IPS-18a (cell line): ENCODE results near the gene STAG1.
"Not testable (repeated sequence)": the region's sequence is repeated elsewhere in the genome, so short reads cannot be mapped to it uniquely, and the experiment has no call there.

Experiments
- H3K27ac ChIP-seq: one replicate; pipeline ENCODE4 v1.5.1; 2013; ENCODE audit warnings: low read length
- H3K27me3 ChIP-seq: one replicate; pipeline ENCODE4 v1.6.1; 2013; ENCODE audit warnings: mild to moderate bottlenecking, low read length; ENCODE audit not compliant: control insufficient read depth, insufficient read depth
- H3K36me3 ChIP-seq: one replicate; pipeline ENCODE4 v1.6.1; 2013; ENCODE audit warnings: low read depth, low read length; ENCODE audit not compliant: control insufficient read depth
- H3K4me1 ChIP-seq: one replicate; pipeline ENCODE4 v1.6.1; 2013; ENCODE audit warnings: low read depth, low read length; ENCODE audit not compliant: control insufficient read depth
- H3K4me3 ChIP-seq: one replicate; pipeline ENCODE4 v1.5.1; 2013; ENCODE audit warnings: low read length
- H3K9ac ChIP-seq: one replicate; pipeline ENCODE4 v1.6.1; 2013; ENCODE audit warnings: mild to moderate bottlenecking, low read length, moderate library complexity
- H3K9me3 ChIP-seq: one replicate; pipeline ENCODE4 v1.6.1; 2013; ENCODE audit warnings: low read depth, low read length; ENCODE audit not compliant: control insufficient read depth

The STAG1 gene

GRCh38 chr3:136532766-136533165 is 219.4 kb downstream of the STAG1 start:
- Histone ChIP-seq H3K4me3 (no peak overlapping the region), H3K27me3 (no peaks in the 10 kb centered on the region), H3K9ac (no peak overlapping the region), H3K27ac (no peak overlapping the region), H3K4me1 (no peaks in the 10 kb centered on the region), H3K9me3 (no peaks in the 10 kb centered on the region), H3K36me3 (no peaks in the 10 kb centered on the region)

GRCh38 chr3:136518102-136518501 is 234.1 kb downstream of the STAG1 start:
- no peak overlapping the region for H3K9ac ChIP-seq
- H3K27ac ChIP-seq, result no peak overlapping the region
- no peaks in the 10 kb centered on the region for H3K27me3 ChIP-seq
- H3K4me1 ChIP-seq, result no peaks in the 10 kb centered on the region
- no peak overlapping the region for H3K4me3 ChIP-seq
- H3K36me3 ChIP-seq, result no peaks in the 10 kb centered on the region
- no peaks in the 10 kb centered on the region for H3K9me3 ChIP-seq

GRCh38 chr3:136516656-136517055 is 235.5 kb downstream of the STAG1 start:
- H3K9ac ChIP-seq, result no peak overlapping the region
- H3K4me1 ChIP-seq, result no peaks in the 10 kb centered on the region
- H3K27me3 ChIP-seq, result no peaks in the 10 kb centered on the region
- H3K27ac ChIP-seq, result no peak overlapping the region
- H3K9me3 ChIP-seq, result no peaks in the 10 kb centered on the region
- no peak overlapping the region for H3K4me3 ChIP-seq
- H3K36me3 ChIP-seq, result no peaks in the 10 kb centered on the region

GRCh38 chr3:136516095-136516494 is 236.1 kb downstream of the STAG1 start:
- H3K4me3 ChIP-seq, result no peak overlapping the region
- no peaks in the 10 kb centered on the region for H3K27me3 ChIP-seq

GRCh38 chr3:136514533-136514932 is 237.6 kb downstream of the STAG1 start:
- H3K9me3 ChIP-seq, H3K36me3 ChIP-seq, H3K27ac ChIP-seq, H3K4me3 ChIP-seq, H3K27me3 ChIP-seq, H3K4me1 ChIP-seq, H3K9ac ChIP-seq: not testable (repeated sequence)

More at GRCh38 chr3:136516095-136516494, 236.1 kb downstream of the STAG1 start:
- Histone ChIP-seq H3K36me3 (no peaks in the 10 kb centered on the region), H3K9me3 (no peaks in the 10 kb centered on the region), H3K9ac (no peak overlapping the region), H3K4me1 (no peaks in the 10 kb centered on the region), H3K27ac (no peak overlapping the region)

- H3K4me1 ChIP-seq, result no peaks in the 10 kb centered on the region
- no peak overlapping the region for H3K9ac ChIP-seq
- H3K27me3 ChIP-seq, result no peaks in the 10 kb centered on the region
- no peaks in the 10 kb centered on the region for H3K36me3 ChIP-seq
- H3K4me3 ChIP-seq, result no peak overlapping the region
- no peaks in the 10 kb centered on the region for H3K9me3 ChIP-seq
- H3K27ac ChIP-seq, result no peak overlapping the region
These were observed 238.8 kb downstream of the STAG1 start for GRCh38 chr3:136513367-136513766.

- no peak overlapping the region for H3K27ac ChIP-seq
- H3K9ac ChIP-seq, result no peak overlapping the region
- H3K36me3 ChIP-seq, result no peaks in the 10 kb centered on the region
- H3K9me3 ChIP-seq, result no peaks in the 10 kb centered on the region
- H3K4me3 ChIP-seq, result no peak overlapping the region
- no peaks in the 10 kb centered on the region for H3K27me3 ChIP-seq
- no peaks in the 10 kb centered on the region for H3K4me1 ChIP-seq
These were observed 239.8 kb downstream of the STAG1 start for GRCh38 chr3:136512381-136512780.

- Histone ChIP-seq H3K27me3 (no peaks in the 10 kb centered on the region), H3K4me3 (no peak overlapping the region), H3K9ac (no peak overlapping the region), H3K4me1 (no peaks in the 10 kb centered on the region), H3K27ac (no peak overlapping the region), H3K36me3 (peaks cover 7% of the 10 kb centered on the region), H3K9me3 (no peaks in the 10 kb centered on the region)
These were observed 246.5 kb downstream of the STAG1 start for GRCh38 chr3:136505676-136506075.

GRCh38 chr3:136503056-136503455 is 249.1 kb downstream of the STAG1 start:
- no peak overlapping the region for H3K27ac ChIP-seq
- H3K4me1 ChIP-seq, result no peaks in the 10 kb centered on the region
- H3K4me3 ChIP-seq, result no peak overlapping the region
- no peaks in the 10 kb centered on the region for H3K27me3 ChIP-seq
- no peaks in the 10 kb centered on the region for H3K9me3 ChIP-seq
- H3K36me3 ChIP-seq, result peaks cover 7% of the 10 kb centered on the region
- no peak overlapping the region for H3K9ac ChIP-seq

- peaks cover 7% of the 10 kb centered on the region for H3K36me3 ChIP-seq
- H3K9ac ChIP-seq, result no peak overlapping the region
- no peaks in the 10 kb centered on the region for H3K9me3 ChIP-seq
- no peaks in the 10 kb centered on the region for H3K27me3 ChIP-seq
- no peaks in the 10 kb centered on the region for H3K4me1 ChIP-seq
- H3K4me3 ChIP-seq, result no peak overlapping the region
- H3K27ac ChIP-seq, result no peak overlapping the region
These were observed 253.2 kb downstream of the STAG1 start for GRCh38 chr3:136498919-136499447.

- Histone ChIP-seq H3K27ac (no peak overlapping the region), H3K27me3 (no peaks in the 10 kb centered on the region), H3K9ac (no peak overlapping the region), H3K4me3 (no peak overlapping the region), H3K4me1 (no peaks in the 10 kb centered on the region), H3K9me3 (no peaks in the 10 kb centered on the region), H3K36me3 (no peaks in the 10 kb centered on the region)
These were observed 257.0 kb downstream of the STAG1 start for GRCh38 chr3:136495213-136495612.

- Histone ChIP-seq H3K9ac (no peak overlapping the region), H3K36me3 (no peaks in the 10 kb centered on the region)
These were observed 261.4 kb downstream of the STAG1 start for GRCh38 chr3:136490646-136491405.

More at GRCh38 chr3:136490646-136491405, 261.4 kb downstream of the STAG1 start:
- H3K27ac ChIP-seq, result no peak overlapping the region
- H3K4me3 ChIP-seq, result no peak overlapping the region
- H3K4me1 ChIP-seq, result no peaks in the 10 kb centered on the region
- H3K27me3 ChIP-seq, result no peaks in the 10 kb centered on the region
- H3K9me3 ChIP-seq, result no peaks in the 10 kb centered on the region
